Stomach (tissue), 9 donors: ENCODE data around the gene CAVIN1. TPM values are rescaled to one million over a fixed set of nuclear protein-coding genes. Genes with fewer than 3 reads are reported as not detected.

Experiments used
- DNase-seq, 2 donors: peaks; one replicate each; pipeline versions ENCODE4 v3.0.0 to v3.0.0-alpha.2; 2013 to 2019
- H3K27ac ChIP-seq, 5 donors: fragments of 200-600 bp in 4 of 5; sonication (generic) in 4 of 5; one replicate each; pipeline ENCODE4 v1.5.1; 2013 to 2019; ENCODE audit warnings: mild to moderate bottlenecking in 1 of 5, moderate library complexity in 1 of 5
- H3K27me3 ChIP-seq, 3 donors: fragments of 200-600 bp; sonication (generic); one replicate each; pipeline ENCODE4 v1.5.1; 2017 to 2019; ENCODE audit warnings: mixed run types in 1 of 3
- H3K36me3 ChIP-seq, 4 donors: fragments of 200-600 bp; sonication (generic); 1 replicate in 3 of 4; 2 replicates in 1 of 4; pipeline ENCODE4 v1.5.1; 2016 to 2019
- H3K4me1 ChIP-seq, 4 donors: fragments of 200-600 bp; sonication (generic); one replicate each; pipeline ENCODE4 v1.5.1; 2016 to 2019
- H3K4me3 ChIP-seq, 4 donors: fragments of 200-600 bp; sonication (generic) in 3 of 4; one replicate each; pipeline ENCODE4 v1.5.1; 2016 to 2019; ENCODE audit warnings: mild to moderate bottlenecking in 1 of 4
- H3K9me3 ChIP-seq, 4 donors: fragments of 200-600 bp; sonication (generic); one replicate each; pipeline ENCODE4 v1.5.1; 2016 to 2019
- CTCF ChIP-seq, 7 experiments: fragments of 450-650 bp in 4 of 7; fragments of 200-600 bp in 3 of 7; sonication (generic) in 3 of 7; IDR thresholded peaks; one replicate each; pipeline ENCODE4 v1.5.1; 2016 to 2019; ENCODE audit warnings: antibody characterized with exemption in 7 of 7, control low read depth in 2 of 7, mild to moderate bottlenecking in 1 of 7
- EP300 ChIP-seq: sonication (generic); formaldehyde crosslinking; IDR thresholded peaks from one replicate; pipeline ENCODE4 v1.6.1; 2017; ENCODE audit warnings: antibody characterized with exemption
- POLR2A ChIP-seq, 4 donors: fragments of 450-650 bp; IDR thresholded peaks; one replicate each; pipeline ENCODE4 v1.6.1; 2016; ENCODE audit warnings: antibody characterized with exemption in 4 of 4, control low read depth in 2 of 4, mild to moderate bottlenecking in 1 of 4, moderate library complexity in 1 of 4
- POLR2AphosphoS5 ChIP-seq, 3 donors: sonication (generic); formaldehyde crosslinking; IDR thresholded peaks; one replicate each; pipeline ENCODE4 v1.6.1; 2016; ENCODE audit warnings: antibody characterized with exemption in 3 of 3
- WGBS, 5 donors: extraction: QIAGEN DNeasy Blood & Tissue Kit in 3 of 5; methylation state at CpG; one replicate each; pipeline versions ENCODE4 v1.1.5 to v1.1.7; 2013 to 2018; 5-methylcytosine and 5-hydroxymethylcytosine counted together
- intact Hi-C: fragments of 100-400 bp; cut with DNase I; formaldehyde crosslinking; loops from one replicate; pipeline ENCODE4 v1.15.1; 2023; ENCODE audit warnings: low total_unique reads
- polyA plus RNA-seq, 3 donors: library from polyadenylated mRNA; stranded (reverse); fragments of 200-250 nt; gene quantifications; one replicate each; pipeline ENCODE4 v1.2.3, GENCODE V29; 2013
- total RNA-seq, 5 donors: library from RNA; depleted of rRNA; stranded (reverse); fragments of >200 nt; gene quantifications; one replicate each; pipeline versions ENCODE4 v1.1.0 to v1.2.3, GENCODE V29; 2014 to 2016
- donor health status: healthy with polysubstance abuse.
- donor health status: Bipolar disorder and iron deficiency.
- donor health status: healthy.

The CAVIN1 gene
- total and polyA plus RNA-seq, 8 donors = 61.2 to 244 (median 102) TPM

- Histone ChIP-seq H3K27ac (peak within 1 kb of the TSS; percentile 97 to 100 (median 100)), H3K9me3 (no peaks in the 10 kb centered on the region), H3K4me3 (peak within 1 kb of the TSS; percentile 92 to 100 (median 96)), H3K27me3 (no peaks in the 10 kb centered on the region), H3K4me1 (peaks cover 27 to 54% (median 38%) of the 10 kb centered on the region in 4 donors), H3K36me3 (no peaks in the 10 kb centered on the region)
- TF ChIP-seq POLR2AphosphoS5 (IDR thresholded peaks at IDR 0.05) (peak; percentile 93 to 95 (median 95)), POLR2A (IDR thresholded peaks at IDR 0.05) (peak in 2 of 4 donors; percentile 87 to 93), CTCF (IDR thresholded peaks at IDR 0.05) (no peak), EP300 (peak; percentile 99)
- peak; percentile 100 for DNase-seq
- 0 to 1% (median 0%) methylated on average over 21 to 44 of the region's 44 CpGs for WGBS, 5 donors
- intact Hi-C loops = no loop called here
These were observed 34.5 kb downstream of the CAVIN1 start, which contains the start of gene STAT3 for GRCh38 chr17:42388381-42389134. Gene STAT3, minus strand, starts transcription at chr17:42388442. Its CDS starts 39,926 bp downstream, at chr17:42348516.

DNA sequence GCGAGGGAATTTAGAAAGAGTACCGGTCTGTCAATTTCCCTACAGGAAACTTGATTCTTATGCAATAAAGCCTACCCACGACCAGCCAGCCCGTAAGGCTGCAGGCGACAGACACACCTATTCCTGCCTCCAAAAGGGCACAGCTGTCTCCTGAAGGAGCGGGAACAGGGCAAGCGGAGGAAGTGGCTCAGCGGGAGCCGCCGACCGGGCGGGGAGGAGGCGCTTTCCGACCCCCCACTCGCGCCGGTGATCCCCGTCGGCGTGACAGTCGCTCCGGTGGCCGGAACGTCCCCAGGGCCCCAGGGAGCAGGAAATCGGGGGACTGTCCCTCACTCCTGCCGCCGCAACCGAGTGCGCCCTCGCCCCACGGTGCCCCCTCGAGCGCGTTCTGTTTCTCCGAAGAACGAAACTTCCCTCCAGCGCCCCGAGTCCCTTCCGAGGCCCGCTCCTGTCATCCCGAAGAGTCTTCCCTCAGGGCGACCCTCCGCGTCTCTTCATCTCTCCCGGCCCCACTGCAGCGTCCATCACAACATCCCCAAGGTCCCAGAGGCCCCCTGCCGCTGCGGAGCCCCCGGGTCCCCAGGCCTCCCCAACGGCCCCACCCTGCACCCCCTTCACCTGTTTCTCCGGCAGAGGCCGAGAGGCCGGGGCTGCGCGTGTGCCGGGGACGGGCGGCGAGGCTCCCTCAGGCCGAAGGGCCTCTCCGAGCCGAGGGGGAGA lies 35.2 kb downstream of the CAVIN1 start:
- Histone ChIP-seq H3K4me3 (peak overlapping the region; percentile 92 to 100 (median 96)), H3K27me3 (no peaks in the 10 kb centered on the region), H3K36me3 (peaks cover 0 to under 1% (median 0%) of the 10 kb centered on the region in 4 donors), H3K9me3 (no peaks in the 10 kb centered on the region), H3K27ac (peak overlapping the region; percentile 97 to 100 (median 100)), H3K4me1 (peaks cover 33 to 61% (median 45%) of the 10 kb centered on the region in 4 donors)
- intact Hi-C loops = no loop called here
- peak; percentile 65 to 73 for DNase-seq
- TF ChIP-seq POLR2AphosphoS5 (IDR thresholded peaks at IDR 0.05) (peak; percentile 2 to 70 (median 57)), CTCF (IDR thresholded peaks at IDR 0.05) (no peak)
- WGBS, 5 donors = 0 to 1% (median 0%) methylated on average over 34 to 62 of the region's 62 CpGs

- peak in 1 of 2 donors; percentile 84 for DNase-seq
- whole genome bisulfite sequencing, 5 donors = 0 to 2% (median 0%) methylated on average over 8 of the region's 8 CpGs
These were observed 36.0 kb downstream of the CAVIN1 start for GRCh38 chr17:42386777-42387657.

GRCh38 chr17:42381898-42382297 lies 41.2 kb downstream of the CAVIN1 start:
- no peak for TF ChIP-seq EP300
- H3K4me1 ChIP-seq = peaks cover 63 to 100% (median 85%) of the 10 kb centered on the region in 4 donors
- H3K27ac ChIP-seq = peak overlapping the region in 4 of 5 donors; percentile 9 to 85 (median 30)
- WGBS, 5 donors = 48 to 67% (median 56%) methylated on average over 3 of the region's 3 CpGs
- DNase-seq = no peak
- H3K36me3 ChIP-seq = peaks cover 0 to 16% (median 2%) of the 10 kb centered on the region in 4 donors
- intact Hi-C loops = no loop called here
- H3K4me3 ChIP-seq = no peak overlapping the region
- H3K27me3 ChIP-seq = no peaks in the 10 kb centered on the region
- no peaks in the 10 kb centered on the region for H3K9me3 ChIP-seq

More at GRCh38 chr17:42386777-42387657, 36.0 kb downstream of the CAVIN1 start:
- H3K36me3 ChIP-seq = peaks cover 0 to 3% (median 0%) of the 10 kb centered on the region in 4 donors
- intact Hi-C loops = no loop called here
- peaks cover 41 to 69% (median 53%) of the 10 kb centered on the region in 4 donors for H3K4me1 ChIP-seq
- peak overlapping the region; percentile 92 to 100 (median 96) for H3K4me3 ChIP-seq
- no peaks in the 10 kb centered on the region for H3K27me3 ChIP-seq
- H3K27ac ChIP-seq = peak overlapping the region; percentile 97 to 100 (median 100)
- H3K9me3 ChIP-seq = no peaks in the 10 kb centered on the region
- TF ChIP-seq POLR2AphosphoS5 (IDR thresholded peaks at IDR 0.05) (peak in 1 of 3 donors; percentile 35), POLR2A (IDR thresholded peaks at IDR 0.05) (no peak)
